T-helper 1 cell treated with Interleukin-12 subunit alpha and Interleukin-12 subunit beta and Interleukin-4 antibody, amounts not matched to agents 30 μg/mL and 1 μg/mL, for 36 hours (primary cell): Measurements from ENCODE around the gene B4GALNT2.

Experiments
- H3K27ac Mint-ChIP-seq: one replicate; pipeline ENCODE4 v1.8.0; 2021; ENCODE audit warnings: mild to moderate bottlenecking, mixed read lengths
- H3K27me3 Mint-ChIP-seq: one replicate; pipeline ENCODE4 v1.8.0; 2021; ENCODE audit warnings: low read depth, mixed read lengths
- H3K36me3 Mint-ChIP-seq: one replicate; pipeline ENCODE4 v1.8.0; 2021; ENCODE audit warnings: low read depth, mixed read lengths
- H3K4me1 Mint-ChIP-seq: one replicate; pipeline ENCODE4 v1.8.0; 2021; ENCODE audit warnings: low read depth, mixed read lengths
- H3K4me3 Mint-ChIP-seq: one replicate; pipeline ENCODE4 v1.8.0; 2021; ENCODE audit warnings: mild to moderate bottlenecking, moderate library complexity, mixed read lengths
- H3K9me3 Mint-ChIP-seq: one replicate; pipeline ENCODE4 v1.8.0; 2021; ENCODE audit warnings: mixed read lengths

The B4GALNT2 gene

GRCh38 chr17:49218941-49219913, 86.7 kb downstream of the B4GALNT2 start:
- Mint-ChIP-seq H3K36me3 (peaks cover 68% of the 10 kb centered on the region), H3K4me3 (peak overlapping the region; percentile 71), H3K27me3 (peaks cover 9% of the 10 kb centered on the region), H3K27ac (peak overlapping the region; percentile 97), H3K9me3 (no peaks in the 10 kb centered on the region), H3K4me1 (peaks cover 60% of the 10 kb centered on the region)

- Mint-ChIP-seq H3K27me3 (peaks cover 12% of the 10 kb centered on the region), H3K36me3 (peaks cover 66% of the 10 kb centered on the region), H3K4me3 (no peak overlapping the region), H3K27ac (no peak overlapping the region), H3K9me3 (no peaks in the 10 kb centered on the region), H3K4me1 (peaks cover 58% of the 10 kb centered on the region)
These were observed 87.4 kb downstream of the B4GALNT2 start for GRCh38 chr17:49219987-49220386.

- H3K4me1 Mint-ChIP-seq, result peaks cover 48% of the 10 kb centered on the region
These were observed 90.6 kb downstream of the B4GALNT2 start for GRCh38 chr17:49223168-49223516.

GRCh38 chr17:49223517-49224197, 91.1 kb downstream of the B4GALNT2 start:
- H3K4me1 Mint-ChIP-seq, result peaks cover 44% of the 10 kb centered on the region
- H3K27ac Mint-ChIP-seq, result no peak overlapping the region
- peak overlapping the region; percentile 69 for H3K4me3 Mint-ChIP-seq

More at GRCh38 chr17:49223168-49223516, 90.6 kb downstream of the B4GALNT2 start:
- Mint-ChIP-seq H3K27ac (peak overlapping the region; percentile 50), H3K4me3 (peak overlapping the region; percentile 69), H3K27me3 (peaks cover 26% of the 10 kb centered on the region), H3K36me3 (peaks cover 47% of the 10 kb centered on the region), H3K9me3 (no peaks in the 10 kb centered on the region)

GRCh38 chr17:49224198-49224996, 91.8 kb downstream of the B4GALNT2 start:
- H3K27ac Mint-ChIP-seq, result peak overlapping the region; percentile 49
- H3K9me3 Mint-ChIP-seq, result no peaks in the 10 kb centered on the region
- peaks cover 36% of the 10 kb centered on the region for H3K36me3 Mint-ChIP-seq
- peaks cover 37% of the 10 kb centered on the region for H3K4me1 Mint-ChIP-seq
- peaks cover 31% of the 10 kb centered on the region for H3K27me3 Mint-ChIP-seq
- peak overlapping the region; percentile 59 for H3K4me3 Mint-ChIP-seq

More at GRCh38 chr17:49223517-49224197, 91.1 kb downstream of the B4GALNT2 start:
- Mint-ChIP-seq H3K36me3 (peaks cover 43% of the 10 kb centered on the region), H3K27me3 (peaks cover 26% of the 10 kb centered on the region), H3K9me3 (no peaks in the 10 kb centered on the region)

- H3K4me1 Mint-ChIP-seq, result peaks cover 34% of the 10 kb centered on the region
- H3K4me3 Mint-ChIP-seq, result peak overlapping the region; percentile 59
- no peak overlapping the region for H3K27ac Mint-ChIP-seq
- H3K36me3 Mint-ChIP-seq, result peaks cover 33% of the 10 kb centered on the region
- peaks cover 36% of the 10 kb centered on the region for H3K27me3 Mint-ChIP-seq
- H3K9me3 Mint-ChIP-seq, result no peaks in the 10 kb centered on the region
These were observed 92.4 kb downstream of the B4GALNT2 start for GRCh38 chr17:49224997-49225337.

- peaks cover 36% of the 10 kb centered on the region for H3K27me3 Mint-ChIP-seq
- H3K27ac Mint-ChIP-seq, result peak overlapping the region; percentile 67
- H3K4me3 Mint-ChIP-seq, result no peak overlapping the region
- H3K4me1 Mint-ChIP-seq, result peaks cover 31% of the 10 kb centered on the region
- peaks cover 29% of the 10 kb centered on the region for H3K36me3 Mint-ChIP-seq
- no peaks in the 10 kb centered on the region for H3K9me3 Mint-ChIP-seq
These were observed 93.1 kb downstream of the B4GALNT2 start for GRCh38 chr17:49225554-49226236.
